K562 (cell line): ENCODE results near the gene RNF126. TPM values are rescaled to one million over a fixed set of nuclear protein-coding genes. Genes with fewer than 3 reads are reported as not detected.

ENCODE experiments used
- CREB5 ChIP-seq: fragments of 250-450 bp; sonication (Bioruptor Pico); IDR thresholded peaks from 2 replicates; pipeline ENCODE4 v1.5.0; 2020; ENCODE audit warnings: mild to moderate bottlenecking
- DEAF1 ChIP-seq: fragments of 450-650 bp; formaldehyde crosslinking; IDR thresholded peaks from 2 replicates; pipeline ENCODE4 v1.4.0; 2020; ENCODE audit warnings: mild to moderate bottlenecking, moderate library complexity
- GABPA ChIP-seq: fragments of 200-800 bp; sonication (Bioruptor generic); conservative IDR thresholded peaks from 2 replicates; pipeline ENCODE4 v1.6.1; 2016; ENCODE audit warnings: low read depth, missing genetic modification characterization, missing compliant biosample characterization
- GABPB1 ChIP-seq: sonication (generic); formaldehyde crosslinking; IDR thresholded peaks from 2 replicates; pipeline ENCODE4 v1.8.0; 2022; ENCODE audit warnings: mild to moderate bottlenecking, missing genetic modification reagents
- HMG20A ChIP-seq: fragments of 450-650 bp; formaldehyde crosslinking; conservative IDR thresholded peaks from 2 replicates; pipeline ENCODE4 v1.4.0; 2020; ENCODE audit warnings: mild to moderate bottlenecking, mixed read lengths
- HNRNPK ChIP-seq: fragments of 200-400 bp; formaldehyde crosslinking; IDR thresholded peaks from one replicate; pipeline ENCODE4 v1.6.1; 2018; ENCODE audit warnings: mild to moderate bottlenecking, low read depth, low read length; ENCODE audit not compliant: poor library complexity, severe bottlenecking
- RFX1 ChIP-seq: fragments of 450-650 bp; IDR thresholded peaks from 2 replicates; pipeline ENCODE4 v1.6.1; 2016; ENCODE audit warnings: mild to moderate bottlenecking, moderate library complexity
- RNF2 ChIP-seq: sonication (generic); IDR thresholded peaks from 2 replicates; pipeline ENCODE4 v1.6.1; 2016
- SMARCA4 ChIP-seq: fragments of 450-650 bp; IDR thresholded peaks from 2 replicates; pipeline ENCODE4 v1.6.1; 2016
- ZKSCAN3 ChIP-seq: fragments of 250-450 bp; sonication (Bioruptor Pico); IDR thresholded peaks from 2 replicates; pipeline ENCODE4 v1.4.0; 2020
- ZNF174 ChIP-seq: fragments of 250-450 bp; sonication (Bioruptor Pico); IDR thresholded peaks from 2 replicates; pipeline ENCODE4 v1.4.0; 2020; ENCODE audit warnings: mild to moderate bottlenecking
- ZNF263 ChIP-seq: sonication (generic); formaldehyde crosslinking; IDR thresholded peaks from 2 replicates; pipeline ENCODE4 v1.8.0; 2022; ENCODE audit warnings: mild to moderate bottlenecking, missing genetic modification reagents, borderline replicate concordance
- ZNF3 ChIP-seq: fragments of 250-450 bp; sonication (Bioruptor Pico); IDR thresholded peaks from 2 replicates; pipeline ENCODE4 v1.5.0; 2021; ENCODE audit warnings: mild to moderate bottlenecking, moderate library complexity
- ZNF354B ChIP-seq: fragments of 250-450 bp; sonication (Bioruptor Pico); IDR thresholded peaks from 2 replicates; pipeline ENCODE4 v1.4.0; 2020
- polyA plus RNA-seq, 8 experiments: library from polyadenylated mRNA; depleted of rRNA in 4 of 8; stranded (reverse) in 5 of 8; unstranded in 3 of 8; fragments of >200 nt; fragmentation: Nextera tagmentation in 2 of 8; fragmentation: Illumina TruSeq in 1 of 8; extraction: Ambion mirVana in 2 of 8; extraction: Trizol in 1 of 8; gene quantifications; 2 replicates each; pipeline versions ENCODE4 v1.2.1 to v1.2.3, GENCODE V29; 2011 to 2014; ENCODE audit warnings: inconsistent platforms in 1 of 8, missing spikeins in 1 of 8
- total RNA-seq, 7 experiments: library from RNA; depleted of rRNA in 6 of 7; stranded (reverse); fragments of >200 nt in 6 of 7; fragmentation: Illumina TruSeq in 2 of 7; extraction: Trizol in 2 of 7; gene quantifications; 2 replicates each; pipeline versions ENCODE4 v1.2.1 to v1.2.3, GENCODE V29; 2011 to 2021; ENCODE audit warnings: low replicate concordance in 1 of 7
- TF ChIP-seq, protein P1 (sequence below): fragments of 450-650 bp; formaldehyde crosslinking; IDR thresholded peaks from 2 replicates; pipeline ENCODE4 v1.4.0; 2020; ENCODE audit warnings: mild to moderate bottlenecking, mixed read lengths
- TF ChIP-seq, protein P2 (sequence below): fragments of 450-650 bp; IDR thresholded peaks from 2 replicates; pipeline ENCODE4 v1.6.1; 2016; ENCODE audit warnings: low read depth

Gene RNF126
- total and polyA plus RNA-seq, 9 of the 15 experiments (the other 6 are each of a cell fraction or from before 2014, with no cell fraction given): 0.27 to 101 (median 12.3) TPM

GRCh38 chr19:633068-633785 lies 29.8 kb downstream of the RNF126 start, which contains the start of gene POLRMT (continued):
- TF ChIP-seq, protein P1, sequence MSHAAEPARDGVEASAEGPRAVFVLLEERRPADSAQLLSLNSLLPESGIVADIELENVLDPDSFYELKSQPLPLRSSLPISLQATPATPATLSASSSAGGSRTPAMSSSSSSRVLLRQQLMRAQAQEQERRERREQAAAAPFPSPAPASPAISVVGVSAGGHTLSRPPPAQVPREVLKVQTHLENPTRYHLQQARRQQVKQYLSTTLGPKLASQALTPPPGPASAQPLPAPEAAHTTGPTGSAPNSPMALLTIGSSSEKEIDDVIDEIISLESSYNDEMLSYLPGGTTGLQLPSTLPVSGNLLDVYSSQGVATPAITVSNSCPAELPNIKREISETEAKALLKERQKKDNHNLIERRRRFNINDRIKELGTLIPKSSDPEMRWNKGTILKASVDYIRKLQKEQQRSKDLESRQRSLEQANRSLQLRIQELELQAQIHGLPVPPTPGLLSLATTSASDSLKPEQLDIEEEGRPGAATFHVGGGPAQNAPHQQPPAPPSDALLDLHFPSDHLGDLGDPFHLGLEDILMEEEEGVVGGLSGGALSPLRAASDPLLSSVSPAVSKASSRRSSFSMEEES (CRISPR knock-in tag): no peak
- no peak for TF ChIP-seq DEAF1 (CRISPR knock-in tag)
- TF ChIP-seq ZNF174 (CRISPR knock-in tag): no peak
- no peak for TF ChIP-seq RNF2
- no peak for TF ChIP-seq ZNF3
- peak; percentile 97 for TF ChIP-seq GABPA
- TF ChIP-seq HMG20A: no peak
- peak; percentile 100 for TF ChIP-seq RFX1
- no peak for TF ChIP-seq SMARCA4
- TF ChIP-seq, protein P2, sequence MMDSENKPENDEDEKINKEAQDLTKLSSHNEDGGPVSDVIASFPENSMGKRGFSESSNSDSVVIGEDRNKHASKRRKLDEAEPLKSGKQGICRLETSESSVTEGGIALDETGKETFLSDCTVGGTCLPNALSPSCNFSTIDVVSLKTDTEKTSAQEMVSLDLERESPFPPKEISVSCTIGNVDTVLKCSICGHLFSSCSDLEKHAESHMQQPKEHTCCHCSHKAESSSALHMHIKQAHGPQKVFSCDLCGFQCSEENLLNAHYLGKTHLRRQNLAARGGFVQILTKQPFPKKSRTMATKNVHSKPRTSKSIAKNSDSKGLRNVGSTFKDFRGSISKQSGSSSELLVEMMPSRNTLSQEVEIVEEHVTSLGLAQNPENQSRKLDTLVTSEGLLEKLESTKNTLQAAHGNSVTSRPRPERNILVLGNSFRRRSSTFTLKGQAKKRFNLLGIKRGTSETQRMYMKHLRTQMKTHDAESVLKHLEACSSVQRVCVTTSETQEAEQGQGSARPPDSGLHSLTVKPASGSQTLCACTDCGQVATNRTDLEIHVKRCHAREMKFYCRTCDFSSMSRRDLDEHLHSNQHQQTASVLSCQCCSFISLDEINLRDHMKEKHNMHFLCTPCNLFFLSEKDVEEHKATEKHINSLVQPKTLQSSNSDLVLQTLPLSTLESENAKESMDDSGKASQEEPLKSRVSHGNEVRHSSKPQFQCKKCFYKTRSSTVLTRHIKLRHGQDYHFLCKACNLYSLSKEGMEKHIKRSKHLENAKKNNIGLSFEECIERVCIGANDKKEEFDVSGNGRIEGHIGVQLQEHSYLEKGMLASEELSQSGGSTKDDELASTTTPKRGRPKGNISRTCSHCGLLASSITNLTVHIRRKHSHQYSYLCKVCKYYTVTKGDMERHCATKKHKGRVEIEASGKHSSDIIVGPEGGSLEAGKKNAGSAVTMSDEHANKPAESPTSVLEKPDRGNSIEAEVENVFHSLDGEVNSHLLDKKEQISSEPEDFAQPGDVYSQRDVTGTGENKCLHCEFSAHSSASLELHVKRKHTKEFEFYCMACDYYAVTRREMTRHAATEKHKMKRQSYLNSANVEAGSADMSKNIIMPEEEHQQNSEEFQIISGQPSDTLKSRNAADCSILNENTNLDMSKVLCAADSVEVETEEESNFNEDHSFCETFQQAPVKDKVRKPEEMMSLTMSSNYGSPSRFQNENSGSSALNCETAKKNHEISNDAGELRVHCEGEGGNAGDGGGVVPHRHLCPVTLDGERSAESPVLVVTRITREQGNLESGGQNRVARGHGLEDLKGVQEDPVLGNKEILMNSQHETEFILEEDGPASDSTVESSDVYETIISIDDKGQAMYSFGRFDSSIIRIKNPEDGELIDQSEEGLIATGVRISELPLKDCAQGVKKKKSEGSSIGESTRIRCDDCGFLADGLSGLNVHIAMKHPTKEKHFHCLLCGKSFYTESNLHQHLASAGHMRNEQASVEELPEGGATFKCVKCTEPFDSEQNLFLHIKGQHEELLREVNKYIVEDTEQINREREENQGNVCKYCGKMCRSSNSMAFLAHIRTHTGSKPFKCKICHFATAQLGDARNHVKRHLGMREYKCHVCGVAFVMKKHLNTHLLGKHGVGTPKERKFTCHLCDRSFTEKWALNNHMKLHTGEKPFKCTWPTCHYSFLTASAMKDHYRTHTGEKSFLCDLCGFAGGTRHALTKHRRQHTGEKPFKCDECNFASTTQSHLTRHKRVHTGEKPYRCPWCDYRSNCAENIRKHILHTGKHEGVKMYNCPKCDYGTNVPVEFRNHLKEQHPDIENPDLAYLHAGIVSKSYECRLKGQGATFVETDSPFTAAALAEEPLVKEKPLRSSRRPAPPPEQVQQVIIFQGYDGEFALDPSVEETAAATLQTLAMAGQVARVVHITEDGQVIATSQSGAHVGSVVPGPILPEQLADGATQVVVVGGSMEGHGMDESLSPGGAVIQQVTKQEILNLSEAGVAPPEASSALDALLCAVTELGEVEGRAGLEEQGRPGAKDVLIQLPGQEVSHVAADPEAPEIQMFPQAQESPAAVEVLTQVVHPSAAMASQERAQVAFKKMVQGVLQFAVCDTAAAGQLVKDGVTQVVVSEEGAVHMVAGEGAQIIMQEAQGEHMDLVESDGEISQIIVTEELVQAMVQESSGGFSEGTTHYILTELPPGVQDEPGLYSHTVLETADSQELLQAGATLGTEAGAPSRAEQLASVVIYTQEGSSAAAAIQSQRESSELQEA: peak; percentile 93
- TF ChIP-seq ZKSCAN3: no peak
- TF ChIP-seq CREB5 (CRISPR knock-in tag): no peak
- TF ChIP-seq HNRNPK: no peak
- TF ChIP-seq GABPB1 (CRISPR knock-in tag): peak; percentile 96
- no peak for TF ChIP-seq ZNF354B (CRISPR knock-in tag)
- no peak for TF ChIP-seq ZNF263 (CRISPR knock-in tag)
